SK-N-SH treated with all-trans-retinoic acid at 6 μM for 48 hours (cell line): Measurements from ENCODE around the gene TNFRSF11A.

Experiments
- ATAC-seq: fragments of 200-7000 bp; cut with Tn5 transposase; 3 replicates; pipeline ENCODE4 v1.9.1; 2020; ENCODE audit warnings: mild to moderate bottlenecking, moderate library complexity
- ARNTL ChIP-seq: fragments of 450-650 bp; formaldehyde crosslinking; IDR thresholded peaks from 2 replicates; pipeline ENCODE4 v1.5.0; 2020; ENCODE audit warnings: low read depth, mild to moderate bottlenecking, moderate library complexity, borderline replicate concordance
- BACH2 ChIP-seq: fragments of 250-450 bp; sonication (Bioruptor Pico); IDR thresholded peaks from 2 replicates; pipeline ENCODE4 v1.9.0; 2021; ENCODE audit warnings: mild to moderate bottlenecking, borderline replicate concordance
- CREB5 ChIP-seq: fragments of 250-450 bp; sonication (Bioruptor Pico); IDR thresholded peaks from 2 replicates; pipeline ENCODE4 v1.5.1; 2020; ENCODE audit warnings: low read depth, mild to moderate bottlenecking, moderate library complexity
- CSDC2 ChIP-seq: fragments of 250-450 bp; sonication (Bioruptor Pico); IDR thresholded peaks from 2 replicates; pipeline ENCODE4 v1.5.0; 2020; ENCODE audit warnings: mild to moderate bottlenecking, moderate library complexity
- ESRRG ChIP-seq: fragments of 250-450 bp; sonication (Bioruptor Pico); IDR thresholded peaks from 2 replicates; pipeline ENCODE4 v1.6.1; 2021; ENCODE audit warnings: mild to moderate bottlenecking
- GLIS3 ChIP-seq: fragments of 250-450 bp; sonication (Bioruptor Pico); IDR thresholded peaks from 2 replicates; pipeline ENCODE4 v1.5.0; 2020; ENCODE audit warnings: mild to moderate bottlenecking, moderate library complexity
- ISL1 ChIP-seq: fragments of 250-450 bp; sonication (Bioruptor Pico); IDR thresholded peaks from 2 replicates; pipeline ENCODE4 v2.1.2; 2022; ENCODE audit warnings: mild to moderate bottlenecking, moderate library complexity
- OSR1 ChIP-seq: fragments of 250-450 bp; sonication (Bioruptor Pico); IDR thresholded peaks from 2 replicates; pipeline ENCODE4 v1.8.0; 2022; ENCODE audit warnings: moderate library complexity, mild to moderate bottlenecking, inconsistent platforms
- PATZ1 ChIP-seq: fragments of 250-450 bp; sonication (Bioruptor Pico); IDR thresholded peaks from 2 replicates; pipeline ENCODE4 v1.8.0; 2020; ENCODE audit warnings: mild to moderate bottlenecking, moderate library complexity, borderline replicate concordance
- PPARA ChIP-seq: fragments of 250-450 bp; sonication (Bioruptor Pico); IDR thresholded peaks from 2 replicates; pipeline ENCODE4 v1.5.0; 2020; ENCODE audit warnings: mild to moderate bottlenecking, borderline replicate concordance
- RARB ChIP-seq: fragments of 250-450 bp; sonication (Bioruptor Pico); IDR thresholded peaks from 2 replicates; pipeline ENCODE4 v1.8.0; 2021; ENCODE audit warnings: mild to moderate bottlenecking, moderate library complexity
- SNAI2 ChIP-seq: fragments of 250-450 bp; sonication (Bioruptor Pico); IDR thresholded peaks from 2 replicates; pipeline ENCODE4 v1.5.0; 2020; ENCODE audit warnings: mild to moderate bottlenecking, moderate library complexity
- TCF4 ChIP-seq: fragments of 250-450 bp; sonication (Bioruptor Pico); IDR thresholded peaks from 2 replicates; pipeline ENCODE4 v1.8.0; 2021; ENCODE audit warnings: mild to moderate bottlenecking, moderate library complexity, borderline replicate concordance
- TOX ChIP-seq: fragments of 250-450 bp; sonication (Bioruptor Pico); IDR thresholded peaks from 2 replicates; pipeline ENCODE4 v1.8.0; 2021; ENCODE audit warnings: mild to moderate bottlenecking, moderate library complexity, borderline replicate concordance
- ZC3H10 ChIP-seq: fragments of 250-450 bp; sonication (Bioruptor Pico); IDR thresholded peaks from 2 replicates; pipeline ENCODE4 v1.5.1; 2021; ENCODE audit warnings: mild to moderate bottlenecking, moderate library complexity
- ZFP3 ChIP-seq: fragments of 250-450 bp; sonication (Bioruptor Pico); IDR thresholded peaks from 2 replicates; pipeline ENCODE4 v1.5.0; 2020; ENCODE audit warnings: mild to moderate bottlenecking, moderate library complexity
- ZFP30 ChIP-seq: fragments of 450-650 bp; formaldehyde crosslinking; IDR thresholded peaks from 2 replicates; pipeline ENCODE4 v1.5.0; 2022; ENCODE audit warnings: mild to moderate bottlenecking, moderate library complexity
- ZNF565 ChIP-seq: fragments of 450-650 bp; formaldehyde crosslinking; conservative IDR thresholded peaks from 2 replicates; pipeline ENCODE4 v1.5.0; 2020; ENCODE audit warnings: low read depth, mild to moderate bottlenecking, moderate library complexity
- ZNF70 ChIP-seq: fragments of 450-650 bp; formaldehyde crosslinking; IDR thresholded peaks from 2 replicates; pipeline ENCODE4 v1.5.0; 2020; ENCODE audit warnings: mild to moderate bottlenecking, moderate library complexity
- ZNF8 ChIP-seq: fragments of 450-650 bp; formaldehyde crosslinking; IDR thresholded peaks from 2 replicates; pipeline ENCODE4 v1.5.0; 2020; ENCODE audit warnings: mild to moderate bottlenecking, moderate library complexity
- TF ChIP-seq, protein P1 (sequence below): fragments of 250-450 bp; sonication (Bioruptor Pico); IDR thresholded peaks from 2 replicates; pipeline ENCODE4 v1.8.0; 2021; ENCODE audit warnings: low read depth, mild to moderate bottlenecking, moderate library complexity, borderline replicate concordance
- TF ChIP-seq, protein P2 (sequence below): fragments of 250-450 bp; sonication (Bioruptor Pico); IDR thresholded peaks from 2 replicates; pipeline ENCODE4 v1.5.1; 2021; ENCODE audit warnings: mild to moderate bottlenecking, moderate library complexity
- TF ChIP-seq, protein P3 (sequence below): fragments of 250-450 bp; sonication (Bioruptor Pico); IDR thresholded peaks from 2 replicates; pipeline ENCODE4 v1.5.0; 2020; ENCODE audit warnings: mild to moderate bottlenecking, moderate library complexity

The TNFRSF11A gene

GRCh38 chr18:62348474-62348873 is 23.4 kb downstream of the TNFRSF11A start:
- ATAC-seq: no peak
- TF ChIP-seq BACH2 (CRISPR knock-in tag): no peak
- no peak for TF ChIP-seq SNAI2
- TF ChIP-seq PPARA (CRISPR knock-in tag): no peak
- TF ChIP-seq ZNF70 (CRISPR knock-in tag): no peak
- TF ChIP-seq ZNF8 (CRISPR knock-in tag): no peak
- TF ChIP-seq, protein P1, sequence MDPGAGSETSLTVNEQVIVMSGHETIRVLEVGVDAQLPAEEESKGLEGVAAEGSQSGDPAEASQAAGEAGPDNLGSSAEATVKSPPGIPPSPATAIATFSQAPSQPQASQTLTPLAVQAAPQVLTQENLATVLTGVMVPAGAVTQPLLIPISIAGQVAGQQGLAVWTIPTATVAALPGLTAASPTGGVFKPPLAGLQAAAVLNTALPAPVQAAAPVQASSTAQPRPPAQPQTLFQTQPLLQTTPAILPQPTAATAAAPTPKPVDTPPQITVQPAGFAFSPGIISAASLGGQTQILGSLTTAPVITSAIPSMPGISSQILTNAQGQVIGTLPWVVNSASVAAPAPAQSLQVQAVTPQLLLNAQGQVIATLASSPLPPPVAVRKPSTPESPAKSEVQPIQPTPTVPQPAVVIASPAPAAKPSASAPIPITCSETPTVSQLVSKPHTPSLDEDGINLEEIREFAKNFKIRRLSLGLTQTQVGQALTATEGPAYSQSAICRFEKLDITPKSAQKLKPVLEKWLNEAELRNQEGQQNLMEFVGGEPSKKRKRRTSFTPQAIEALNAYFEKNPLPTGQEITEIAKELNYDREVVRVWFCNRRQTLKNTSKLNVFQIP (CRISPR knock-in tag): no peak
- TF ChIP-seq PATZ1 (CRISPR knock-in tag): no peak
- TF ChIP-seq ISL1: no peak
- no peak for TF ChIP-seq TOX
- TF ChIP-seq, protein P2, sequence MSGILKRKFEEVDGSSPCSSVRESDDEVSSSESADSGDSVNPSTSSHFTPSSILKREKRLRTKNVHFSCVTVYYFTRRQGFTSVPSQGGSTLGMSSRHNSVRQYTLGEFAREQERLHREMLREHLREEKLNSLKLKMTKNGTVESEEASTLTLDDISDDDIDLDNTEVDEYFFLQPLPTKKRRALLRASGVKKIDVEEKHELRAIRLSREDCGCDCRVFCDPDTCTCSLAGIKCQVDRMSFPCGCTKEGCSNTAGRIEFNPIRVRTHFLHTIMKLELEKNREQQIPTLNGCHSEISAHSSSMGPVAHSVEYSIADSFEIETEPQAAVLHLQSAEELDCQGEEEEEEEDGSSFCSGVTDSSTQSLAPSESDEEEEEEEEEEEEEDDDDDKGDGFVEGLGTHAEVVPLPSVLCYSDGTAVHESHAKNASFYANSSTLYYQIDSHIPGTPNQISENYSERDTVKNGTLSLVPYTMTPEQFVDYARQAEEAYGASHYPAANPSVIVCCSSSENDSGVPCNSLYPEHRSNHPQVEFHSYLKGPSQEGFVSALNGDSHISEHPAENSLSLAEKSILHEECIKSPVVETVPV (CRISPR knock-in tag): no peak
- no peak for TF ChIP-seq RARB (CRISPR knock-in tag)
- no peak for TF ChIP-seq ZFP3 (CRISPR knock-in tag)
- TF ChIP-seq ESRRG (CRISPR knock-in tag): no peak
- no peak for TF ChIP-seq ZFP30
- no peak for TF ChIP-seq OSR1 (CRISPR knock-in tag)
- TF ChIP-seq ZC3H10 (CRISPR knock-in tag): no peak
- TF ChIP-seq CREB5 (CRISPR knock-in tag): no peak
- no peak for TF ChIP-seq CSDC2 (CRISPR knock-in tag)
- TF ChIP-seq ARNTL (CRISPR knock-in tag): no peak
- TF ChIP-seq ZNF565 (CRISPR knock-in tag): no peak

GRCh38 chr18:62353170-62353569 is 28.1 kb downstream of the TNFRSF11A start:
- no peak for TF ChIP-seq TCF4 (CRISPR knock-in tag)
- TF ChIP-seq OSR1 (CRISPR knock-in tag): no peak
- TF ChIP-seq ZNF70 (CRISPR knock-in tag): no peak
- ATAC-seq: no peak

GRCh38 chr18:62354151-62354550 is 29.0 kb downstream of the TNFRSF11A start:
- ATAC-seq: no peak; the same call in 2 of the 3 replicates
- TF ChIP-seq ISL1 (no peak), ZFP3 (CRISPR knock-in tag) (no peak), GLIS3 (CRISPR knock-in tag) (no peak), ZNF70 (CRISPR knock-in tag) (no peak), PPARA (CRISPR knock-in tag) (no peak), CREB5 (CRISPR knock-in tag) (no peak), SNAI2 (no peak), OSR1 (CRISPR knock-in tag) (no peak), ESRRG (CRISPR knock-in tag) (no peak), BACH2 (CRISPR knock-in tag) (no peak), TCF4 (CRISPR knock-in tag) (no peak), ZNF8 (CRISPR knock-in tag) (no peak), RARB (CRISPR knock-in tag) (no peak), TOX (no peak), CSDC2 (CRISPR knock-in tag) (no peak), ZFP30 (no peak)
- TF ChIP-seq, protein P3, sequence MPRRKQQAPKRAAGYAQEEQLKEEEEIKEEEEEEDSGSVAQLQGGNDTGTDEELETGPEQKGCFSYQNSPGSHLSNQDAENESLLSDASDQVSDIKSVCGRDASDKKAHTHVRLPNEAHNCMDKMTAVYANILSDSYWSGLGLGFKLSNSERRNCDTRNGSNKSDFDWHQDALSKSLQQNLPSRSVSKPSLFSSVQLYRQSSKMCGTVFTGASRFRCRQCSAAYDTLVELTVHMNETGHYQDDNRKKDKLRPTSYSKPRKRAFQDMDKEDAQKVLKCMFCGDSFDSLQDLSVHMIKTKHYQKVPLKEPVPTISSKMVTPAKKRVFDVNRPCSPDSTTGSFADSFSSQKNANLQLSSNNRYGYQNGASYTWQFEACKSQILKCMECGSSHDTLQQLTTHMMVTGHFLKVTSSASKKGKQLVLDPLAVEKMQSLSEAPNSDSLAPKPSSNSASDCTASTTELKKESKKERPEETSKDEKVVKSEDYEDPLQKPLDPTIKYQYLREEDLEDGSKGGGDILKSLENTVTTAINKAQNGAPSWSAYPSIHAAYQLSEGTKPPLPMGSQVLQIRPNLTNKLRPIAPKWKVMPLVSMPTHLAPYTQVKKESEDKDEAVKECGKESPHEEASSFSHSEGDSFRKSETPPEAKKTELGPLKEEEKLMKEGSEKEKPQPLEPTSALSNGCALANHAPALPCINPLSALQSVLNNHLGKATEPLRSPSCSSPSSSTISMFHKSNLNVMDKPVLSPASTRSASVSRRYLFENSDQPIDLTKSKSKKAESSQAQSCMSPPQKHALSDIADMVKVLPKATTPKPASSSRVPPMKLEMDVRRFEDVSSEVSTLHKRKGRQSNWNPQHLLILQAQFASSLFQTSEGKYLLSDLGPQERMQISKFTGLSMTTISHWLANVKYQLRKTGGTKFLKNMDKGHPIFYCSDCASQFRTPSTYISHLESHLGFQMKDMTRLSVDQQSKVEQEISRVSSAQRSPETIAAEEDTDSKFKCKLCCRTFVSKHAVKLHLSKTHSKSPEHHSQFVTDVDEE (CRISPR knock-in tag): no peak
- TF ChIP-seq, protein P2 (CRISPR knock-in tag): no peak
